Measurements from ENCODE around the gene FOLR2.

The FOLR2 gene

GRCh38 chr11:72236083-72236697, 19.6 kb downstream of the FOLR2 start:
- no peak for TF ChIP-seq CTCF (conservative IDR thresholded peaks at IDR 0.05; ENCODE audit: control insufficient read depth, insufficient read depth, low read depth, low read length)
- DNase-seq (ENCODE audit: low read depth), result no peak
- H3K4me3 ChIP-seq (ENCODE audit: control insufficient read depth, low read depth, low read length), result no peak overlapping the region

- no peak overlapping the region for H3K4me3 ChIP-seq (ENCODE audit: control insufficient read depth, low read depth, low read length)
- DNase-seq (ENCODE audit: low read depth), result no peak
- TF ChIP-seq CTCF (conservative IDR thresholded peaks at IDR 0.05; ENCODE audit: control insufficient read depth, insufficient read depth, low read depth, low read length), result no peak
Measured at GRCh38 chr11:72236774-72237111, 20.1 kb downstream of the FOLR2 start.

- TF ChIP-seq CTCF (conservative IDR thresholded peaks at IDR 0.05; ENCODE audit: control insufficient read depth, insufficient read depth, low read depth, low read length), result no peak
- H3K4me3 ChIP-seq (ENCODE audit: control insufficient read depth, low read depth, low read length), result no peak overlapping the region
- no peak for DNase-seq (ENCODE audit: low read depth)
Measured at GRCh38 chr11:72237112-72237931, 20.7 kb downstream of the FOLR2 start.

GRCh38 chr11:72238040-72238450, 21.5 kb downstream of the FOLR2 start:
- H3K4me3 ChIP-seq (ENCODE audit: control insufficient read depth, low read depth, low read length), result no peak overlapping the region
- DNase-seq (ENCODE audit: low read depth), result peak; percentile 77
- TF ChIP-seq CTCF (conservative IDR thresholded peaks at IDR 0.05; ENCODE audit: control insufficient read depth, insufficient read depth, low read depth, low read length), result peak; percentile 77

GRCh38 chr11:72238492-72239312, 22.1 kb downstream of the FOLR2 start:
- no peak for DNase-seq (ENCODE audit: low read depth)
- no peak for TF ChIP-seq CTCF (conservative IDR thresholded peaks at IDR 0.05; ENCODE audit: control insufficient read depth, insufficient read depth, low read depth, low read length)

GRCh38 chr11:72239313-72239848, 22.8 kb downstream of the FOLR2 start:
- H3K4me3 ChIP-seq (ENCODE audit: control insufficient read depth, low read depth, low read length), result peak overlapping the region; percentile 27
- peak; percentile 45 for DNase-seq (ENCODE audit: low read depth)
- TF ChIP-seq CTCF (conservative IDR thresholded peaks at IDR 0.05; ENCODE audit: control insufficient read depth, insufficient read depth, low read depth, low read length), result no peak

More at GRCh38 chr11:72238492-72239312, 22.1 kb downstream of the FOLR2 start:
- H3K4me3 ChIP-seq (ENCODE audit: control insufficient read depth, low read depth, low read length), result no peak overlapping the region

All from fibroblast of mammary gland (primary cell).